ENCODE results near the gene ADSS1.

DNA sequence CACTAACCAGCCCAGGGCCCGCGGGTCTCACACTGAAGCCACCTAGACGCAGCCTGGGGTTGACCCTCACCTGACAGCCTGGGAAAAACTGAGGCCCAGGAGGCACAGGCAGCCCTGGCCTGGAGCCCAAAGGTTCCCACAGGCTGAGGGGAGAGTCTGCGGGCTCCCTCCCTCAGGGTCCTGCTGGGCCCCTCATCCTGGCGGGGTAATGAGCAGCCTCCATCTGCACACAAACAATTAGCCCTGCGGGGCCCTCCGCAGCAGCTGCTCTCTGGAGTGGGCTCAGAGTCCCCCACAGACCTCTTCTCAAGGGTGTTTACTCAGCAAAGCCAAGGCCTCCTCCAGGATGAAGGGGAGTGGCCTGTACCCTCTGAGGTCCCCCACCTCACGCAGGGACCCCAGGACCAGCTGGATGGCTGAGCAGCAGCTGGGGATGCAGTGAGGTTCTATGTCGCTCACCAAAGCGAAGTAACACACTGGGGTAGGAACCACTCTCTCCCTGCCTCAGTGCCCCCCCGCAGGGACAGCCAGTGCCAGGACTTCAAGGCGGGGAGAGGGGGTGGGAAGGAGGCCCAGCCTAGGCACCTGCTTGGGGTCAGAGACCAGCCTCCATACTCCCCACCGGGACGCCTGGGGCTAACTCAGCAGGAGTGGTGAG is 64.3 kb downstream of the ADSS1 start:
- no peak for TF ChIP-seq POLR2A (IDR thresholded peaks at IDR 0.05)
- TF ChIP-seq, protein P1, sequence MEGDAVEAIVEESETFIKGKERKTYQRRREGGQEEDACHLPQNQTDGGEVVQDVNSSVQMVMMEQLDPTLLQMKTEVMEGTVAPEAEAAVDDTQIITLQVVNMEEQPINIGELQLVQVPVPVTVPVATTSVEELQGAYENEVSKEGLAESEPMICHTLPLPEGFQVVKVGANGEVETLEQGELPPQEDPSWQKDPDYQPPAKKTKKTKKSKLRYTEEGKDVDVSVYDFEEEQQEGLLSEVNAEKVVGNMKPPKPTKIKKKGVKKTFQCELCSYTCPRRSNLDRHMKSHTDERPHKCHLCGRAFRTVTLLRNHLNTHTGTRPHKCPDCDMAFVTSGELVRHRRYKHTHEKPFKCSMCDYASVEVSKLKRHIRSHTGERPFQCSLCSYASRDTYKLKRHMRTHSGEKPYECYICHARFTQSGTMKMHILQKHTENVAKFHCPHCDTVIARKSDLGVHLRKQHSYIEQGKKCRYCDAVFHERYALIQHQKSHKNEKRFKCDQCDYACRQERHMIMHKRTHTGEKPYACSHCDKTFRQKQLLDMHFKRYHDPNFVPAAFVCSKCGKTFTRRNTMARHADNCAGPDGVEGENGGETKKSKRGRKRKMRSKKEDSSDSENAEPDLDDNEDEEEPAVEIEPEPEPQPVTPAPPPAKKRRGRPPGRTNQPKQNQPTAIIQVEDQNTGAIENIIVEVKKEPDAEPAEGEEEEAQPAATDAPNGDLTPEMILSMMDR (IDR thresholded peaks at IDR 0.05): no peak

All from esophagus squamous epithelium (tissue), 4 donors.